ENCODE results near the gene A4GALT. TPM values are rescaled to one million over a fixed set of nuclear protein-coding genes. Genes with fewer than 3 reads are reported as not detected.

A4GALT gene
- total and polyA plus RNA-seq, 2 donors (not counting 3 experiments of a cell fraction or from before 2014, with no cell fraction given): 5.4 to 20.7 TPM

- Histone ChIP-seq H3K9me3 (replicated peaks; ENCODE audit: control insufficient read depth, insufficient read depth, low read length) (no peaks in the 10 kb centered on the region), H3K4me1 (ENCODE audit: control insufficient read depth, extremely low read depth, insufficient read depth, low read length) (peaks cover 5% of the 10 kb centered on the region), H4K20me1 (replicated peaks; ENCODE audit: control insufficient read depth, extremely low read depth, insufficient read depth, low read length) (no peaks in the 10 kb centered on the region), H3K9ac (replicated peaks; ENCODE audit: extremely low read depth, insufficient read depth, low read length) (no peak overlapping the region), H3K36me3 (ENCODE audit: control insufficient read depth in 2 of 2, extremely low read depth in 1 of 2, insufficient read depth in 2 of 2, low read length in 2 of 2) (peaks cover 0 to 2% of the 10 kb centered on the region in 2 experiments), H3K27ac (ENCODE audit: insufficient read depth, low read depth, low read length) (no peak overlapping the region), H3K4me3 (replicated peaks in 1 of 3; ENCODE audit: insufficient read depth in 1 of 3, low read depth in 1 of 3, low read length in 3 of 3) (no peak overlapping the region), H2AFZ (ENCODE audit: low read depth, low read length) (no peak overlapping the region), H3K4me2 (ENCODE audit: insufficient read depth, low read length) (no peak overlapping the region), H3K9me1 (replicated peaks; ENCODE audit: control insufficient read depth, extremely low read depth, insufficient read depth, low read length) (no peaks in the 10 kb centered on the region), H3K27me3 (ENCODE audit: control insufficient read depth in 2 of 2, insufficient read depth in 2 of 2, low read length in 2 of 2) (no peaks in the 10 kb centered on the region), H3K79me2 (ENCODE audit: control insufficient read depth, insufficient read depth, low read length) (no peaks in the 10 kb centered on the region)
- no peak for FAIRE-seq
- DNase-seq (ENCODE audit: low read depth, low spot score): no peak
- dilution Hi-C loops (cut with MboI; ENCODE audit: extremely low pct_ligation_motif_present, low sequenced_read_pairs) (no loop called here), intact Hi-C loops (cut with micrococcal nuclease) (no loop called here)
- CTCF ChIA-PET: interaction anchor here (1.3 kb wide), 1 partner anchor 31 kb away, joined by 3 read pairs; no protein-coding TSS in a partner anchor
- no TSS peak for BruUV-seq (replicated peaks)
- POLR2A ChIA-PET: no interaction called here
- TF ChIP-seq POLR2A (IDR thresholded peaks at IDR 0.05; ENCODE audit: low read depth, low read length) (no peak), FOS (IDR thresholded peaks at IDR 0.05; ENCODE audit: borderline replicate concordance, insufficient read depth, low read length) (no peak), MAX (IDR thresholded peaks at IDR 0.05; ENCODE audit: insufficient read depth, insufficient read length) (no peak), POLR2AphosphoS5 (IDR thresholded peaks at IDR 0.05; ENCODE audit: insufficient read depth, low read depth, low read length) (no peak), EZH2 (IDR thresholded peaks at IDR 0.05; ENCODE audit: borderline replicate concordance, low read depth, low read length, severe bottlenecking) (no peak), CTCF (IDR thresholded peaks at IDR 0.05; ENCODE audit: extremely low read depth in 1 of 2, insufficient read depth in 1 of 2, low read depth in 1 of 2, low read length in 2 of 2) (no peak), MYC (IDR thresholded peaks at IDR 0.05; ENCODE audit: low read depth, low read length) (no peak), JUN (IDR thresholded peaks at IDR 0.05; ENCODE audit: borderline replicate concordance, insufficient read depth, insufficient read length, low read depth) (no peak), GATA2 (IDR thresholded peaks at IDR 0.05; ENCODE audit: insufficient read depth, insufficient read length, low read depth, low read length) (no peak)
Observed at GRCh38 chr22:42699281-42699975, 21.2 kb downstream of the A4GALT start.
